ENCODE data around the gene SLC22A6.

Gene SLC22A6

GRCh38 chr11:62981743-62982142, 3.0 kb downstream of the SLC22A6 start:
- Histone ChIP-seq H3K4me1 (ENCODE audit: control insufficient read depth, low read depth, low read length) (no peaks in the 10 kb centered on the region), H3K36me3 (ENCODE audit: control insufficient read depth, low read depth, low read length) (no peaks in the 10 kb centered on the region)

DNA sequence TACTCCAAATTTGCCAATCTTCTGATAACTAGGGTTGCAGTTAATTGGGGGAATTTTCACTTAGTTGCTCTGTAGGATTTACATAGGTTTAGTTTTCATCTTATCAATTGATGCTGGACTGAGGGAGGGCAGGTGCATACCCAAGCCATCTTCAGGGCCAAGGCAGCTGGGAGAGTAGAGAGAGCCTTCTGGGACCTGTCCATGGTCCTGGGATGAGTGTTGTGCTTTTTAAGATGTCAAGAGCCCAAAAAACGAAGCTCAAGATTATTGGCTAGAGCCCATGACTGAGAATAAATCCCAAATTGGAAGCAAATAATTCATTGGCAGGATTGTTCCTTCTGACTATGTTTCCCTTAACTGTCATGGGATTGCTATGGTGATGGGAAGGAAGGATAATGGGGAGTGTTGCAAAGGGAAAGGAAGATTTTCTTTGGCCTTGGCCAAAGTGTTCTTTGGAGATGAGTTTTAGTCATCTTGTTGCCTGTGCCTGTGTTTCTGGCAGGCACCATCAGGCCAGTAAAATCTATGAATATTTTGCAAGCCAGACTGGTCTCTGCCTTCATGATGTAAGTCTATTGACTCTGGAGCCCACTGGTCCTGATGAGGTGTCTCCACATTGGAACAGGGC, 4.5 kb downstream of the SLC22A6 start:
- no peak overlapping the region for H3K27ac ChIP-seq (ENCODE audit: low read length)
- H3K27me3 ChIP-seq (ENCODE audit: control insufficient read depth, insufficient read depth, low read length): no peaks in the 10 kb centered on the region
- no peaks in the 10 kb centered on the region for H3K9me3 ChIP-seq (ENCODE audit: control insufficient read depth, low read depth, low read length)

More at GRCh38 chr11:62981743-62982142, 3.0 kb downstream of the SLC22A6 start:
- Histone ChIP-seq H3K9ac (ENCODE audit: low read length) (no peak overlapping the region), H3K27ac (ENCODE audit: low read length) (no peak overlapping the region), H3K4me3 (ENCODE audit: low read length) (no peak overlapping the region), H3K9me3 (ENCODE audit: control insufficient read depth, low read depth, low read length) (no peaks in the 10 kb centered on the region), H3K27me3 (ENCODE audit: control insufficient read depth, insufficient read depth, low read length) (no peaks in the 10 kb centered on the region)

DNA sequence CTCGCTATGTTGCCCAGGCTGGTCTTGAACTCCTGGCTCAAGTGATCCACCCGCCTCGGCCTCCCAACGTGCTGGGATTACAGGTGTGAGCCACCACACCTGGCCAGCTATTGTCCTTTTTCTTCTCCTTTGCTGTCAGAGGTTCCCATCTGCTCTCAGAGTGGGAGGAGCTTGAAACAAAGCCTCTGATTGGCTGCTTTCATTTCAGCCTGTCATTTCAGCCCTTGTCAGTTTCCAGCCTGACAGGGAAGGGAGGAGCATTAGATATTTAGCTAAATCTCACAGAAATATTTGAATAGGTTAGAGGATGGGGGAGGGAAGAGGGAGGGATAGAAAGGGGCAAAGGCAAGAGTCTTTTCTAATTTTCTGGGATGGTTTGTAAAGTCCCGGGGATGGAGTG, 8.7 kb downstream of the SLC22A6 start:
- Histone ChIP-seq H3K27me3 (ENCODE audit: control insufficient read depth, insufficient read depth, low read length) (peaks cover 6% of the 10 kb centered on the region), H3K27ac (ENCODE audit: low read length) (no peak overlapping the region), H3K4me3 (ENCODE audit: low read length) (no peak overlapping the region), H3K9ac (ENCODE audit: low read length) (no peak overlapping the region), H3K36me3 (ENCODE audit: control insufficient read depth, low read depth, low read length) (no peaks in the 10 kb centered on the region), H3K9me3 (ENCODE audit: control insufficient read depth, low read depth, low read length) (no peaks in the 10 kb centered on the region), H3K4me1 (ENCODE audit: control insufficient read depth, low read depth, low read length) (peaks cover 3% of the 10 kb centered on the region)

More for the DNA sequence above, 4.5 kb downstream of the SLC22A6 start:
- no peaks in the 10 kb centered on the region for H3K36me3 ChIP-seq (ENCODE audit: control insufficient read depth, low read depth, low read length)
- no peaks in the 10 kb centered on the region for H3K4me1 ChIP-seq (ENCODE audit: control insufficient read depth, low read depth, low read length)
- H3K4me3 ChIP-seq (ENCODE audit: low read length): no peak overlapping the region
- H3K9ac ChIP-seq (ENCODE audit: low read length): no peak overlapping the region

GRCh38 chr11:62974848-62975522, 9.8 kb downstream of the SLC22A6 start:
- Histone ChIP-seq H3K9ac (ENCODE audit: low read length) (no peak overlapping the region), H3K27ac (ENCODE audit: low read length) (no peak overlapping the region), H3K27me3 (ENCODE audit: control insufficient read depth, insufficient read depth, low read length) (peaks cover 6% of the 10 kb centered on the region), H3K9me3 (ENCODE audit: control insufficient read depth, low read depth, low read length) (no peaks in the 10 kb centered on the region), H3K36me3 (ENCODE audit: control insufficient read depth, low read depth, low read length) (no peaks in the 10 kb centered on the region), H3K4me1 (ENCODE audit: control insufficient read depth, low read depth, low read length) (peaks cover 3% of the 10 kb centered on the region), H3K4me3 (ENCODE audit: low read length) (no peak overlapping the region)

DNA sequence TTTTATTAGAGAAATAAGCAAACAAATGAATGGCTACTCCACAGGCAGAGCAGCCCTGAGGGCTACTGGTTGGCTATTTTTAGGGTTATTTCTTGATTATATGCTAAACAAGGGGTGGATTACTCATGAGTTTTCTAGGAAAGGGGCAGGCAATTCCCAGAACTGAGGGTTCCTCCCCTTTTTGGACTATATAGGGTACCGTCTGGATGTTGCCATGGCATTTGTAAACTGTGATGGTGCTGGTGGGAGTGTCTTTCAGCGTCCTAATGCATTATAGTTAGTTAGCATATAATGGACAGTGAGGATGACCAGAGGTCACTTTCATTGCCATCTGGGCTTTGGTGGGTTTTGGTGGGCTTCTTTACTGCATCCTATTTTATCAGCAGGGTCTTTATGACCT, 19.2 kb downstream of the SLC22A6 start:
- no peaks in the 10 kb centered on the region for H3K36me3 ChIP-seq (ENCODE audit: control insufficient read depth, low read depth, low read length)

DNA sequence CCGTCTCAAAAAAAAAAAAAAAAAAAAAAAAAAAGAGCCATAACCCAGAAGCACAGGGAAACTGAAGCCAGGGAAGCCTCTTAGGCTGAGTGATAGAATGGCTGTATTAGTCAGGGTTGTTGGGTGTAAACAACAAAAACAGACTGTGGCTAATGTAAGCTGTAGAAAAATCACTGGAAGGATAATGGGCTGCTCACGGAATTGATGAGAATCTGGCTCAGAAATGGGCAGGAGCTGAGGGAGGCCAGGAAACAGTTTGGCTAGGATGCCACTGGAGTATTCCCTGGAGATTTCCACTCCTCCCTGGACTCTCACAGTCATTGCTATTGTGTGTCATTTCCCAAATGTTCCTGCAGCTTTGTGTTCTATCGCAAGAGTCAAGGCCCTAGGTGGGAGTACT, 22.4 kb downstream of the SLC22A6 start:
- H3K27ac ChIP-seq (ENCODE audit: low read length): no peak overlapping the region
- no peaks in the 10 kb centered on the region for H3K36me3 ChIP-seq (ENCODE audit: control insufficient read depth, low read depth, low read length)
- no peaks in the 10 kb centered on the region for H3K9me3 ChIP-seq (ENCODE audit: control insufficient read depth, low read depth, low read length)
- no peaks in the 10 kb centered on the region for H3K4me1 ChIP-seq (ENCODE audit: control insufficient read depth, low read depth, low read length)
- H3K4me3 ChIP-seq (ENCODE audit: low read length): no peak overlapping the region
- H3K27me3 ChIP-seq (ENCODE audit: control insufficient read depth, insufficient read depth, low read length): no peaks in the 10 kb centered on the region
- no peak overlapping the region for H3K9ac ChIP-seq (ENCODE audit: low read length)

More for the DNA sequence above, 19.2 kb downstream of the SLC22A6 start:
- no peaks in the 10 kb centered on the region for H3K9me3 ChIP-seq (ENCODE audit: control insufficient read depth, low read depth, low read length)
- no peak overlapping the region for H3K4me3 ChIP-seq (ENCODE audit: low read length)
- no peak overlapping the region for H3K27ac ChIP-seq (ENCODE audit: low read length)
- H3K4me1 ChIP-seq (ENCODE audit: control insufficient read depth, low read depth, low read length): no peaks in the 10 kb centered on the region
- no peak overlapping the region for H3K9ac ChIP-seq (ENCODE audit: low read length)
- no peaks in the 10 kb centered on the region for H3K27me3 ChIP-seq (ENCODE audit: control insufficient read depth, insufficient read depth, low read length)

- H3K9ac ChIP-seq (ENCODE audit: low read length): no peak overlapping the region
- no peak overlapping the region for H3K4me3 ChIP-seq (ENCODE audit: low read length)
- no peaks in the 10 kb centered on the region for H3K36me3 ChIP-seq (ENCODE audit: control insufficient read depth, low read depth, low read length)
- H3K27me3 ChIP-seq (ENCODE audit: control insufficient read depth, insufficient read depth, low read length): no peaks in the 10 kb centered on the region
- no peak overlapping the region for H3K27ac ChIP-seq (ENCODE audit: low read length)
- H3K9me3 ChIP-seq (ENCODE audit: control insufficient read depth, low read depth, low read length): no peaks in the 10 kb centered on the region
- H3K4me1 ChIP-seq (ENCODE audit: control insufficient read depth, low read depth, low read length): no peaks in the 10 kb centered on the region
These were observed 23.7 kb downstream of the SLC22A6 start for GRCh38 chr11:62961017-62961570.

- Histone ChIP-seq H3K9me3 (ENCODE audit: control insufficient read depth, low read depth, low read length) (no peaks in the 10 kb centered on the region), H3K36me3 (ENCODE audit: control insufficient read depth, low read depth, low read length) (no peaks in the 10 kb centered on the region), H3K27me3 (ENCODE audit: control insufficient read depth, insufficient read depth, low read length) (no peaks in the 10 kb centered on the region), H3K4me3 (ENCODE audit: low read length) (no peak overlapping the region), H3K27ac (ENCODE audit: low read length) (no peak overlapping the region), H3K9ac (ENCODE audit: low read length) (no peak overlapping the region), H3K4me1 (ENCODE audit: control insufficient read depth, low read depth, low read length) (no peaks in the 10 kb centered on the region)
These were observed 25.3 kb downstream of the SLC22A6 start for GRCh38 chr11:62959422-62959980.

- Histone ChIP-seq H3K27me3 (ENCODE audit: control insufficient read depth, insufficient read depth, low read length) (no peaks in the 10 kb centered on the region), H3K27ac (ENCODE audit: low read length) (no peak overlapping the region)
These were observed 26.0 kb downstream of the SLC22A6 start for GRCh38 chr11:62958547-62959421.

DNA sequence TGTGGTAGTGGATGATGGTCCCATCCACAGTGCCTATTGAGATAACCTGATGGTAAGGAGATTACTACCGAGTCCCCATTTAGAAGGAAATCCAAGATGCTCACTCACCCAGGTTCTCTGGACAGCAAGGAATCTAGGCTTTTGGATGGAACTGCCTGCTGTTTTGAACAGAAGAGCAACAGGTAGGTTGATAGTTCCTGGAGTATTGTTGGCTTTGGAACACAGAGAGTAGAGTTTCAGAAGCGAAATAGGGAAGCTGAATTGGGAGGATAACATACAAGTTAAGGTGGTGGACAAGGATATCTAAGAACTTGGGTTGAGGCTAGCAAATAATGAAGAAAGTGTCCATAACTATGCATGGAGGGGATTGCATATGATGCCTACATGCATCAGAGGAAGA, 27.6 kb downstream of the SLC22A6 start:
- Histone ChIP-seq H3K4me1 (ENCODE audit: control insufficient read depth, low read depth, low read length) (no peaks in the 10 kb centered on the region), H3K4me3 (ENCODE audit: low read length) (no peak overlapping the region), H3K36me3 (ENCODE audit: control insufficient read depth, low read depth, low read length) (no peaks in the 10 kb centered on the region), H3K9ac (ENCODE audit: low read length) (no peak overlapping the region), H3K27ac (ENCODE audit: low read length) (no peak overlapping the region), H3K27me3 (ENCODE audit: control insufficient read depth, insufficient read depth, low read length) (no peaks in the 10 kb centered on the region), H3K9me3 (ENCODE audit: control insufficient read depth, low read depth, low read length) (no peaks in the 10 kb centered on the region)

More at GRCh38 chr11:62958547-62959421, 26.0 kb downstream of the SLC22A6 start:
- no peaks in the 10 kb centered on the region for H3K9me3 ChIP-seq (ENCODE audit: control insufficient read depth, low read depth, low read length)
- H3K36me3 ChIP-seq (ENCODE audit: control insufficient read depth, low read depth, low read length): no peaks in the 10 kb centered on the region
- no peak overlapping the region for H3K9ac ChIP-seq (ENCODE audit: low read length)
- H3K4me3 ChIP-seq (ENCODE audit: low read length): no peak overlapping the region
- no peaks in the 10 kb centered on the region for H3K4me1 ChIP-seq (ENCODE audit: control insufficient read depth, low read depth, low read length)

- no peak overlapping the region for H3K27ac ChIP-seq (ENCODE audit: low read length)
- H3K27me3 ChIP-seq (ENCODE audit: control insufficient read depth, insufficient read depth, low read length): no peaks in the 10 kb centered on the region
- no peaks in the 10 kb centered on the region for H3K9me3 ChIP-seq (ENCODE audit: control insufficient read depth, low read depth, low read length)
- no peaks in the 10 kb centered on the region for H3K36me3 ChIP-seq (ENCODE audit: control insufficient read depth, low read depth, low read length)
- H3K9ac ChIP-seq (ENCODE audit: low read length): no peak overlapping the region
- H3K4me3 ChIP-seq (ENCODE audit: low read length): no peak overlapping the region
- no peaks in the 10 kb centered on the region for H3K4me1 ChIP-seq (ENCODE audit: control insufficient read depth, low read depth, low read length)
These were observed 30.3 kb downstream of the SLC22A6 start for GRCh38 chr11:62954478-62954877.
